PFSK-1 (cell line): Measurements from ENCODE around the gene MYO10.

Experiments used
- FOXP2 ChIP-seq: optimal IDR thresholded peaks from 2 replicates; pipeline ENCODE3; 2011; ENCODE audit warnings: borderline replicate concordance, control low read depth, inconsistent platforms; ENCODE audit not compliant: insufficient read depth; ENCODE audit errors: extremely low read length, extremely low read depth
- POLR2AphosphoS5 ChIP-seq: IDR thresholded peaks from 2 replicates; pipeline ENCODE4 v1.6.1; 2012; ENCODE audit warnings: low read depth, mild to moderate bottlenecking, control low read depth, low read length, moderate library complexity
- SIN3A ChIP-seq: IDR thresholded peaks from 2 replicates; pipeline ENCODE4 v1.6.1; 2012; ENCODE audit warnings: mild to moderate bottlenecking, low read length, moderate library complexity, borderline replicate concordance; ENCODE audit not compliant: insufficient read depth
- TAF1 ChIP-seq: IDR thresholded peaks from 2 replicates; pipeline ENCODE4 v1.6.1; 2012; ENCODE audit warnings: low read length, control low read depth, borderline replicate concordance; ENCODE audit not compliant: insufficient read depth
- TF ChIP-seq, protein P1 (sequence below), 2 experiments: IDR thresholded peaks; 2 replicates each; pipeline versions ENCODE4 v1.6.1 to v1.8.0; 2011 to 2012; ENCODE audit warnings: low read depth in 2 of 2, low read length in 2 of 2, control low read depth in 1 of 2, inconsistent platforms in 1 of 2, mild to moderate bottlenecking in 1 of 2, moderate library complexity in 1 of 2; ENCODE audit not compliant: insufficient read depth in 1 of 2

The MYO10 gene

DNA sequence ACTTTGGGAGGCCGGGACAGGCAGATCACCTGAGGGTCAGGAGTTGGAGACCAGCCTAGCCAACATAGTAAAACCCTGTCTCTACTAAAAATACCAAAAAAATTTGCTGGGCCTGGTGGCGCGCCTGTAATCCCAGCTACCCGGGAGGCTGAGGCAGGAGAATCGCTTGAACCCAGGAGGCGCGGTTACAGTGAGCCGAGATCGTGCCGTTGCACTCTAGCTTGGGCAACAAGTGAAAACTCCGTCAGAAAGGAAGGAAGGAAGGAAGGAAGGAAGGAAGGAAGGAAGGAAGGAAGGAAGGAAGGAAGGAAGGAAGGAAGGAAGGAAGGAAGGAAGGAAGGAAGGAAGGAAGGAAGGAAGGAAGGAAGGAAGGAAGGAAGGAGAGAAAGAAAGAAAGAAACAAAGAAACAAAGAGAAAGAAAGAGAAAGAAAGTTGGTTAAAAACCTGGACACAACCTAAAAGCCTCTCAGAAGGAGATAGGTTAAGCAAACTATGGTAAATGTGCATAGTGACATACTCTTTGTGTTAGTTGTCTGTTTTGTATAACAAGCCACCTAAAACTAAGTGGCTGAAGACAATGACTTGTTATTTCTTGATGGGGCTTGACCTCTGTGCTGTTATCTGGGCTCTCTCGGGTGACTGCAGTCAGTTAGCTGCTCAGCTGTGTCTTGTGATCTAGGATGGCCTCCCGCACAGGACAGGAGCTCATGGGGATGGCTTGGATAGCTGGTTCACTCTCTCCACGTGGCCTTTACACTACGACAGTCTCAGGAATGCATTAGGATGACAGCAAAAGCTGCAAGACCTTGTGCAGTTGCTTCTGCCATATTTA lies 8.0 kb upstream of the MYO10 start:
- TF ChIP-seq FOXP2 (no peak), SIN3A (no peak), TAF1 (no peak), POLR2AphosphoS5 (no peak)
- TF ChIP-seq, protein P1, sequence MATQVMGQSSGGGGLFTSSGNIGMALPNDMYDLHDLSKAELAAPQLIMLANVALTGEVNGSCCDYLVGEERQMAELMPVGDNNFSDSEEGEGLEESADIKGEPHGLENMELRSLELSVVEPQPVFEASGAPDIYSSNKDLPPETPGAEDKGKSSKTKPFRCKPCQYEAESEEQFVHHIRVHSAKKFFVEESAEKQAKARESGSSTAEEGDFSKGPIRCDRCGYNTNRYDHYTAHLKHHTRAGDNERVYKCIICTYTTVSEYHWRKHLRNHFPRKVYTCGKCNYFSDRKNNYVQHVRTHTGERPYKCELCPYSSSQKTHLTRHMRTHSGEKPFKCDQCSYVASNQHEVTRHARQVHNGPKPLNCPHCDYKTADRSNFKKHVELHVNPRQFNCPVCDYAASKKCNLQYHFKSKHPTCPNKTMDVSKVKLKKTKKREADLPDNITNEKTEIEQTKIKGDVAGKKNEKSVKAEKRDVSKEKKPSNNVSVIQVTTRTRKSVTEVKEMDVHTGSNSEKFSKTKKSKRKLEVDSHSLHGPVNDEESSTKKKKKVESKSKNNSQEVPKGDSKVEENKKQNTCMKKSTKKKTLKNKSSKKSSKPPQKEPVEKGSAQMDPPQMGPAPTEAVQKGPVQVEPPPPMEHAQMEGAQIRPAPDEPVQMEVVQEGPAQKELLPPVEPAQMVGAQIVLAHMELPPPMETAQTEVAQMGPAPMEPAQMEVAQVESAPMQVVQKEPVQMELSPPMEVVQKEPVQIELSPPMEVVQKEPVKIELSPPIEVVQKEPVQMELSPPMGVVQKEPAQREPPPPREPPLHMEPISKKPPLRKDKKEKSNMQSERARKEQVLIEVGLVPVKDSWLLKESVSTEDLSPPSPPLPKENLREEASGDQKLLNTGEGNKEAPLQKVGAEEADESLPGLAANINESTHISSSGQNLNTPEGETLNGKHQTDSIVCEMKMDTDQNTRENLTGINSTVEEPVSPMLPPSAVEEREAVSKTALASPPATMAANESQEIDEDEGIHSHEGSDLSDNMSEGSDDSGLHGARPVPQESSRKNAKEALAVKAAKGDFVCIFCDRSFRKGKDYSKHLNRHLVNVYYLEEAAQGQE (IDR thresholded peaks at IDR 0.05; ENCODE audit: insufficient read depth in 1 of 2, low read depth in 2 of 2, low read length in 2 of 2), result no peak

- TF ChIP-seq FOXP2, result no peak
- TF ChIP-seq TAF1, result no peak
- TF ChIP-seq, protein P1 (IDR thresholded peaks at IDR 0.05; ENCODE audit: insufficient read depth in 1 of 2, low read depth in 2 of 2, low read length in 2 of 2), result no peak
- TF ChIP-seq SIN3A, result no peak
- TF ChIP-seq POLR2AphosphoS5, result no peak
These were observed 1.5 kb upstream of the MYO10 start for GRCh38 chr5:16937503-16938161.

DNA sequence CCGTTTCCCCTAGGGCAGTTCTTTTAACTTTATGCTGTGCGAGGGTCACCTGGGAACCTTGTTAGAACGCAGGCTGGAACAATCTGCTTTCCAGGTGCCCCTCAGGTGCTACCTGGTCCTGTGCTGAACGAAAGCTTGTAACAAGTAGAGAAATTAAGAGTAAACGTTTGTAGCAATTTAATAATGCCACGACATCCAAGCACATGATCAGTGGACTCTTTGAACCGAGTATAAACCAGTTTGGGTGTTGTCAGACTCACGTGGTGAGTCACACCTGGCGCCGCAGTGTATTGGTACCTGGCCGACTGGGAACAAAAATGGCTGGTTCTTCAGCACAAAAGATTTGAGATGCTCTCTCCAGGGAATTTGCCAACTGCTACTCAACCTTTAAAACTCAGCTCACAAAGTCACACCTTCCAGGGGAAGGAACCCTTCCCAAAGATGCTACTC lies 926 bp upstream of the MYO10 start:
- no peak for TF ChIP-seq POLR2AphosphoS5
- TF ChIP-seq FOXP2, result no peak
- TF ChIP-seq, protein P1 (IDR thresholded peaks at IDR 0.05; ENCODE audit: insufficient read depth in 1 of 2, low read depth in 2 of 2, low read length in 2 of 2), result no peak

DNA sequence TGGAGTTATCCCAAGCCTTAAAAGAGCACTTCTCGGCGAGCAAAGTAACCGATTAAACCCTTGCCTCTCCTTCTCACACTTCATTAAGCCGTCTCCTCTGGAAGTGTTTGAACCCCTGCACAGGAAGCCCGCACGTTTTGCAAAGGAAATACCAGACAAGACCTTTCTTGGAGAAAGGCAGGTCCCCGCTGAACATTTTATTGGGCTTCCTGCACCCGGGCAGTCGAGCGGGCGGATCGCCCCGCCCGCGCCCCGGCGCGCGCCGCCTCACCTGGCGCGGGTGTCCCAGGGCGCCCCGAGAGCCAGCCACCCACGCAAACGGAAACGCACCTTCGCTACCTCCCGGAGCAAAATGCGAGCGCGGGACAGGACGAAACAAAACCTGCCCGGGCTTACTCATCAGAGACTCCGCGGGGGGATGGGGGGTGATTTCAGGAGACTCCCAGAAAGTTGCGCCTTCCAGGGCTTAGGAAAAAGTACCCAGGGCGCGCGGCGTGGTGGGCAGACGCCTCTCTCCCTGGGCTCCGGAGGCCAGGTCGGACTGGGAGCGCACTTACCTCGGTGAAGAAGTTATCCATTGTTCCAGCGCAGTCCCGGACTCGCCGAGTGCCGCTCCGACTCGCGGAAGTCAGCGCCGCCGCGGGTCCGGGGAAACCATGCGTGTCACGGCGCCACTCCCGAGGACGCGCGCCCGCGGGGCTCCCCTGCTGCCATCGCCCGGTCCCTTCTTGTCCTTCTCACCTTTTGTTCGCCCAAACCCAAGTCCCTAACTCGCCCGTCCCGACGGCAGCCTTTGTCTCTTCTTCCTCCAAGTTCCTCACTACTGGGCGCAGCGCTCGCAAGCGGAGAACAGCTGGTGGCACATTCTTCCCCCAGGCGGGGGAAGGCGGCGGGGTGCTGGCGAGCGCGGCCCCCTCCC lies 598 bp downstream of the MYO10 start:
- no peak for TF ChIP-seq SIN3A
- TF ChIP-seq, protein P1 (IDR thresholded peaks at IDR 0.05; ENCODE audit: insufficient read depth in 1 of 2, low read depth in 2 of 2, low read length in 2 of 2), result no peak
- TF ChIP-seq FOXP2, result no peak
- no peak for TF ChIP-seq POLR2AphosphoS5
- TF ChIP-seq TAF1, result no peak
